ENCODE results near the gene CAP2.

CAP2 gene

GRCh38 chr6:17552861-17553260, 159.5 kb downstream of the CAP2 start:
- no peak overlapping the region for H3K27ac ChIP-seq (ENCODE audit: low read depth, low read length, poor library complexity, severe bottlenecking)
- no peaks in the 10 kb centered on the region for H3K4me1 ChIP-seq (ENCODE audit: insufficient read depth, low read length, severe bottlenecking)
- H3K9ac ChIP-seq (ENCODE audit: low read length) = no peak overlapping the region
- H3K79me2 ChIP-seq (ENCODE audit: insufficient read depth, low read length) = no peaks in the 10 kb centered on the region
- H2AFZ ChIP-seq (ENCODE audit: low read length) = no peak overlapping the region
- no peaks in the 10 kb centered on the region for H4K20me1 ChIP-seq (ENCODE audit: insufficient read depth, low read length)
- H3K9me2 ChIP-seq (ENCODE audit: low read depth, low read length) = no peaks in the 10 kb centered on the region
- H3K4me2 ChIP-seq (ENCODE audit: low read length) = no peak overlapping the region
- TF ChIP-seq EZH2 (IDR thresholded peaks at IDR 0.05; ENCODE audit: borderline replicate concordance, low read length) = no peak
- no peak for TF ChIP-seq CTCF (IDR thresholded peaks at IDR 0.05; ENCODE audit: low read length)
- H3K9me3 ChIP-seq (ENCODE audit: low read length) = no peaks in the 10 kb centered on the region
- H3K27me3 ChIP-seq (ENCODE audit: insufficient read depth, low read length) = no peaks in the 10 kb centered on the region
- H3F3A ChIP-seq (ENCODE audit: insufficient read depth, low read length) = no peaks in the 10 kb centered on the region
- H3K4me3 ChIP-seq (ENCODE audit: low read depth, low read length, poor library complexity, severe bottlenecking) = no peak overlapping the region
- no peaks in the 10 kb centered on the region for H3K36me3 ChIP-seq (ENCODE audit: insufficient read depth, low read length)

GRCh38 chr6:17556014-17556413, 162.6 kb downstream of the CAP2 start:
- H3K9me2 ChIP-seq (ENCODE audit: low read depth, low read length) = no peaks in the 10 kb centered on the region
- H3K4me3 ChIP-seq (ENCODE audit: low read depth, low read length, poor library complexity, severe bottlenecking) = no peak overlapping the region
- H2AFZ ChIP-seq (ENCODE audit: low read length) = no peak overlapping the region
- no peak overlapping the region for H3K9ac ChIP-seq (ENCODE audit: low read length)
- H3K27me3 ChIP-seq (ENCODE audit: insufficient read depth, low read length) = no peaks in the 10 kb centered on the region
- H3K4me1 ChIP-seq (ENCODE audit: insufficient read depth, low read length, severe bottlenecking) = no peaks in the 10 kb centered on the region
- no peaks in the 10 kb centered on the region for H3K36me3 ChIP-seq (ENCODE audit: insufficient read depth, low read length)
- H3K9me3 ChIP-seq (ENCODE audit: low read length) = no peaks in the 10 kb centered on the region
- H3K27ac ChIP-seq (ENCODE audit: low read depth, low read length, poor library complexity, severe bottlenecking) = no peak overlapping the region
- no peak for TF ChIP-seq CTCF (IDR thresholded peaks at IDR 0.05; ENCODE audit: low read length)
- TF ChIP-seq EZH2 (IDR thresholded peaks at IDR 0.05; ENCODE audit: borderline replicate concordance, low read length) = no peak
- H3K79me2 ChIP-seq (ENCODE audit: insufficient read depth, low read length) = no peaks in the 10 kb centered on the region
- no peaks in the 10 kb centered on the region for H3F3A ChIP-seq (ENCODE audit: insufficient read depth, low read length)
- no peaks in the 10 kb centered on the region for H4K20me1 ChIP-seq (ENCODE audit: insufficient read depth, low read length)
- H3K4me2 ChIP-seq (ENCODE audit: low read length) = no peak overlapping the region

- peaks cover 6% of the 10 kb centered on the region for H3K9me3 ChIP-seq (ENCODE audit: low read length)
- no peaks in the 10 kb centered on the region for H3K79me2 ChIP-seq (ENCODE audit: insufficient read depth, low read length)
- H3F3A ChIP-seq (ENCODE audit: insufficient read depth, low read length) = no peaks in the 10 kb centered on the region
- H3K36me3 ChIP-seq (ENCODE audit: insufficient read depth, low read length) = no peaks in the 10 kb centered on the region
- H3K4me3 ChIP-seq (ENCODE audit: low read depth, low read length, poor library complexity, severe bottlenecking) = no peak overlapping the region
- no peaks in the 10 kb centered on the region for H3K9me2 ChIP-seq (ENCODE audit: low read depth, low read length)
- TF ChIP-seq EZH2 (IDR thresholded peaks at IDR 0.05; ENCODE audit: borderline replicate concordance, low read length) = no peak
- no peak for TF ChIP-seq CTCF (IDR thresholded peaks at IDR 0.05; ENCODE audit: low read length)
- H3K27me3 ChIP-seq (ENCODE audit: insufficient read depth, low read length) = no peaks in the 10 kb centered on the region
- no peak overlapping the region for H3K9ac ChIP-seq (ENCODE audit: low read length)
- H2AFZ ChIP-seq (ENCODE audit: low read length) = no peak overlapping the region
- H3K27ac ChIP-seq (ENCODE audit: low read depth, low read length, poor library complexity, severe bottlenecking) = no peak overlapping the region
- no peaks in the 10 kb centered on the region for H3K4me1 ChIP-seq (ENCODE audit: insufficient read depth, low read length, severe bottlenecking)
- H3K4me2 ChIP-seq (ENCODE audit: low read length) = no peak overlapping the region
- no peaks in the 10 kb centered on the region for H4K20me1 ChIP-seq (ENCODE audit: insufficient read depth, low read length)
Observed at GRCh38 chr6:17562636-17563035, 169.2 kb downstream of the CAP2 start.

Measured in OCI-LY1 (cell line).